GM23338 (cell line): ENCODE results near the gene STAM. TPM values are rescaled to one million over a fixed set of nuclear protein-coding genes. Genes with fewer than 3 reads are reported as not detected.

Source experiments
- ATAC-seq: fragments of 200-7000 bp; cut with Tn5 transposase; 3 replicates; pipeline ENCODE4 v1.9.1; 2020
- DNase-seq: peaks from one replicate; pipeline ENCODE4 v3.0.0-alpha.2; 2015; ENCODE audit warnings: low spot score
- H2AFZ ChIP-seq: fragments of 200-600 bp; sonication (generic); 2 replicates; pipeline ENCODE4 v1.8.0; 2016; ENCODE audit warnings: antibody characterized with exemption, mild to moderate bottlenecking, moderate library complexity
- H3F3A ChIP-seq: fragments of 200-600 bp; sonication (generic); replicated peaks from 2 replicates; pipeline ENCODE4 v1.8.0; 2017; ENCODE audit warnings: antibody characterized with exemption, mixed run types, low read depth
- H3K27ac ChIP-seq: fragments of 200-600 bp; sonication (generic); 2 replicates; pipeline ENCODE4 v1.6.1; 2016; ENCODE audit warnings: low read depth
- H3K27me3 ChIP-seq: fragments of 200-600 bp; sonication (generic); 2 replicates; pipeline ENCODE4 v1.8.0; 2016; ENCODE audit warnings: mild to moderate bottlenecking, mixed run types, moderate library complexity; ENCODE audit not compliant: insufficient read depth
- H3K36me3 ChIP-seq: fragments of 200-600 bp; sonication (generic); 2 replicates; pipeline ENCODE4 v1.8.0; 2016; ENCODE audit warnings: mild to moderate bottlenecking; ENCODE audit not compliant: insufficient read depth
- H3K4me1 ChIP-seq: fragments of 200-600 bp; sonication (generic); 2 replicates; pipeline ENCODE4 v1.8.0; 2016; ENCODE audit warnings: mild to moderate bottlenecking, moderate library complexity; ENCODE audit not compliant: insufficient read depth
- H3K4me2 ChIP-seq: fragments of 200-600 bp; sonication (generic); 2 replicates; pipeline ENCODE4 v1.7.1; 2017; ENCODE audit warnings: mixed run types
- H3K4me3 ChIP-seq: fragments of 200-600 bp; sonication (generic); 2 replicates; pipeline ENCODE4 v1.6.1; 2016; ENCODE audit warnings: mixed run types
- H3K79me2 ChIP-seq: fragments of 200-600 bp; sonication (generic); replicated peaks from 2 replicates; pipeline ENCODE4 v1.8.0; 2017; ENCODE audit warnings: mild to moderate bottlenecking; ENCODE audit not compliant: insufficient read depth
- H3K9me2 ChIP-seq: fragments of 200-600 bp; sonication (generic); 2 replicates; pipeline ENCODE4 v1.8.0; 2017; ENCODE audit not compliant: insufficient read depth
- H4K20me1 ChIP-seq: fragments of 200-600 bp; sonication (generic); replicated peaks from 2 replicates; pipeline ENCODE4 v1.8.0; 2017; ENCODE audit warnings: mild to moderate bottlenecking; ENCODE audit not compliant: insufficient read depth
- H3K27ac Mint-ChIP-seq: 2 replicates; pipeline ENCODE4 v1.8.0; 2020; ENCODE audit warnings: inconsistent platforms, mild to moderate bottlenecking, moderate library complexity, mixed read lengths
- H3K27me3 Mint-ChIP-seq: 3 replicates; pipeline ENCODE4 v1.8.0; 2022; ENCODE audit warnings: low read depth, mild to moderate bottlenecking, moderate library complexity, mixed read lengths, inconsistent platforms; ENCODE audit not compliant: insufficient read depth, poor library complexity
- H3K36me3 Mint-ChIP-seq: 3 replicates; pipeline ENCODE4 v1.8.0; 2021; ENCODE audit warnings: low read depth, mild to moderate bottlenecking, inconsistent platforms, moderate library complexity, mixed read lengths
- H3K4me1 Mint-ChIP-seq: 3 replicates; pipeline ENCODE4 v1.8.0; 2020; ENCODE audit warnings: mild to moderate bottlenecking, inconsistent platforms, mixed read lengths
- H3K4me3 Mint-ChIP-seq: 3 replicates; pipeline ENCODE4 v1.8.0; 2021; ENCODE audit warnings: moderate library complexity, mild to moderate bottlenecking, inconsistent platforms, mixed read lengths
- H3K9me3 Mint-ChIP-seq: 3 replicates; pipeline ENCODE4 v1.8.0; 2020; ENCODE audit warnings: moderate library complexity, mild to moderate bottlenecking, inconsistent platforms, mixed read lengths
- CREB1 ChIP-seq: fragments of 250-450 bp; sonication (Bioruptor Pico); IDR thresholded peaks from 2 replicates; pipeline ENCODE4 v1.5.0; 2020; ENCODE audit warnings: low read depth, mild to moderate bottlenecking, moderate library complexity
- ETS1 ChIP-seq: IDR thresholded peaks from 2 replicates; pipeline ENCODE4 v1.6.1; 2016; ENCODE audit warnings: antibody characterized with exemption
- EZH2 ChIP-seq: fragments of 200-600 bp; sonication (generic); IDR thresholded peaks from one replicate; pipeline ENCODE4 v1.8.0; 2017; ENCODE audit warnings: antibody characterized with exemption, mild to moderate bottlenecking, low read depth; ENCODE audit not compliant: unreplicated experiment
- EZH2phosphoT487 ChIP-seq: fragments of 200-600 bp; sonication (generic); IDR thresholded peaks from one replicate; pipeline ENCODE4 v1.8.1; 2018; ENCODE audit warnings: antibody characterized with exemption; ENCODE audit not compliant: unreplicated experiment
- JUNB ChIP-seq: IDR thresholded peaks from one replicate; pipeline ENCODE4 v1.6.1; 2016; ENCODE audit warnings: antibody characterized with exemption; ENCODE audit not compliant: unreplicated experiment
- POLR2AphosphoS5 ChIP-seq: IDR thresholded peaks from 2 replicates; pipeline ENCODE4 v1.6.1; 2016; ENCODE audit warnings: antibody characterized with exemption, low read depth
- STAT1 ChIP-seq: IDR thresholded peaks from one replicate; pipeline ENCODE4 v1.6.1; 2016; ENCODE audit warnings: antibody characterized with exemption; ENCODE audit not compliant: unreplicated experiment
- ZNF114 ChIP-seq: fragments of 250-450 bp; sonication (Bioruptor Pico); IDR thresholded peaks from 2 replicates; pipeline ENCODE4 v1.5.0; 2020; ENCODE audit warnings: mild to moderate bottlenecking, moderate library complexity
- ZNF331 ChIP-seq: fragments of 250-450 bp; sonication (Bioruptor Pico); IDR thresholded peaks from 2 replicates; pipeline ENCODE4 v1.5.0; 2020; ENCODE audit warnings: low read depth, mild to moderate bottlenecking, moderate library complexity
- ZNF462 ChIP-seq: fragments of 250-450 bp; sonication (Bioruptor Pico); IDR thresholded peaks from 2 replicates; pipeline ENCODE4 v1.5.0; 2020; ENCODE audit warnings: mild to moderate bottlenecking, moderate library complexity
- polyA plus RNA-seq: library from polyadenylated mRNA; unstranded; fragments of >200 nt; fragmentation: Nextera tagmentation; extraction: Ambion mirVana; gene quantifications from 2 replicates; pipeline ENCODE4 v1.2.1, GENCODE V29; 2016
- total RNA-seq: library from RNA; depleted of rRNA; stranded (reverse); fragments of >200 nt; shearing (Covaris generic); gene quantifications from 2 replicates; pipeline ENCODE4 v1.2.3, GENCODE V29; 2014
- TF ChIP-seq, protein P1 (sequence below), 2 experiments: fragments of 200-600 bp in 1 of 2; sonication (generic) in 1 of 2; conservative IDR thresholded peaks; 2 replicates each; pipeline versions ENCODE4 v1.5.1 to v1.6.1; 2016 to 2017; ENCODE audit warnings: antibody characterized with exemption in 2 of 2, low read depth in 2 of 2, mild to moderate bottlenecking in 2 of 2, moderate library complexity in 1 of 2

STAM gene
- total and polyA plus RNA-seq, 2 experiments from 2014 or later = 28.8 to 40.5 TPM

DNA sequence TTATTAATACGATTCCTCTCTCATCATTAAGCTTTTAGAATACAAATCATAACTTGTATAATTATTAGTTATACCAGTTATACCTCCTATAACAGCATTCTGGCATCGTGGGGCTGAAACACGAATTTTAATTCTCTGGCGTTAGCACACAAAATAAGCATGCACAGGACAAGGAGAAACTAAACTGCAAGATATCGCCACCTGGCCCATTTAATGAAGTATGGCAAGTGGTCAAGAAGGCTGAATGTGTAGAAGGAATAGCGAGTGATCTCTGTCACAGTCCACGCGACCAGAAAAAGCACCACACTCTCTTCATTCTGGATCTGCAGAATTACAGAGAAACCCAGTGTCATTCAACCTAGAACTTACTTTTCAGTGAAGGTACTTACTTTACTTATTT, 44.9 kb upstream of the STAM start:
- H3K27me3 ChIP-seq = no peaks in the 10 kb centered on the region
- H3K27ac ChIP-seq = no peak overlapping the region
- TF ChIP-seq JUNB = no peak
- TF ChIP-seq, protein P1, sequence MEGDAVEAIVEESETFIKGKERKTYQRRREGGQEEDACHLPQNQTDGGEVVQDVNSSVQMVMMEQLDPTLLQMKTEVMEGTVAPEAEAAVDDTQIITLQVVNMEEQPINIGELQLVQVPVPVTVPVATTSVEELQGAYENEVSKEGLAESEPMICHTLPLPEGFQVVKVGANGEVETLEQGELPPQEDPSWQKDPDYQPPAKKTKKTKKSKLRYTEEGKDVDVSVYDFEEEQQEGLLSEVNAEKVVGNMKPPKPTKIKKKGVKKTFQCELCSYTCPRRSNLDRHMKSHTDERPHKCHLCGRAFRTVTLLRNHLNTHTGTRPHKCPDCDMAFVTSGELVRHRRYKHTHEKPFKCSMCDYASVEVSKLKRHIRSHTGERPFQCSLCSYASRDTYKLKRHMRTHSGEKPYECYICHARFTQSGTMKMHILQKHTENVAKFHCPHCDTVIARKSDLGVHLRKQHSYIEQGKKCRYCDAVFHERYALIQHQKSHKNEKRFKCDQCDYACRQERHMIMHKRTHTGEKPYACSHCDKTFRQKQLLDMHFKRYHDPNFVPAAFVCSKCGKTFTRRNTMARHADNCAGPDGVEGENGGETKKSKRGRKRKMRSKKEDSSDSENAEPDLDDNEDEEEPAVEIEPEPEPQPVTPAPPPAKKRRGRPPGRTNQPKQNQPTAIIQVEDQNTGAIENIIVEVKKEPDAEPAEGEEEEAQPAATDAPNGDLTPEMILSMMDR (conservative IDR thresholded peaks at IDR 0.05; ENCODE audit: low read depth in 2 of 2) = peak; percentile 52 to 70
- H3K4me2 ChIP-seq = no peak overlapping the region
- peak; percentile 64 for DNase-seq
- H3F3A ChIP-seq = no peaks in the 10 kb centered on the region
- H3K4me3 Mint-ChIP-seq = no peak overlapping the region
- H3K9me2 ChIP-seq = no peaks in the 10 kb centered on the region
- no peak overlapping the region for H3K4me3 ChIP-seq
- no peaks in the 10 kb centered on the region for H3K36me3 ChIP-seq
- peaks cover 2% of the 10 kb centered on the region for H3K27me3 Mint-ChIP-seq
- no peaks in the 10 kb centered on the region for H3K36me3 Mint-ChIP-seq
- H3K9me3 Mint-ChIP-seq = no peaks in the 10 kb centered on the region; the same call in 2 of the 3 replicates
- peak; percentile 50 for ATAC-seq
- H2AFZ ChIP-seq = no peak overlapping the region
- no peaks in the 10 kb centered on the region for H3K4me1 Mint-ChIP-seq
- H4K20me1 ChIP-seq = no peaks in the 10 kb centered on the region
- H3K4me1 ChIP-seq = no peaks in the 10 kb centered on the region
- H3K79me2 ChIP-seq = no peaks in the 10 kb centered on the region
- H3K27ac Mint-ChIP-seq = no peak overlapping the region

- Histone ChIP-seq H3K79me2 (peaks cover 4% of the 10 kb centered on the region; the same call in 1 of the 2 replicates), H2AFZ (no peak overlapping the region), H3K4me1 (peaks cover 3% of the 10 kb centered on the region; the same call in 1 of the 2 replicates), H3K27me3 (no peaks in the 10 kb centered on the region), H3K36me3 (no peaks in the 10 kb centered on the region), H4K20me1 (no peaks in the 10 kb centered on the region), H3K9me2 (no peaks in the 10 kb centered on the region), H3K4me3 (no peak overlapping the region), H3F3A (no peaks in the 10 kb centered on the region), H3K4me2 (no peak overlapping the region), H3K27ac (no peak overlapping the region)
- Mint-ChIP-seq H3K27ac (no peak overlapping the region), H3K27me3 (peaks cover 4% of the 10 kb centered on the region), H3K4me1 (no peaks in the 10 kb centered on the region; the same call in 2 of the 3 replicates), H3K36me3 (no peaks in the 10 kb centered on the region), H3K4me3 (no peak overlapping the region), H3K9me3 (no peaks in the 10 kb centered on the region)
- ATAC-seq = no peak
- no peak for DNase-seq
- TF ChIP-seq POLR2AphosphoS5 = no peak
- TF ChIP-seq ZNF331 (CRISPR knock-in tag) = no peak
- no peak for TF ChIP-seq STAT1
- TF ChIP-seq EZH2 = no peak
- TF ChIP-seq ZNF462 = no peak
- TF ChIP-seq ZNF114 = no peak
- TF ChIP-seq ETS1 = no peak
- TF ChIP-seq, protein P1 (conservative IDR thresholded peaks at IDR 0.05; ENCODE audit: low read depth in 2 of 2) = no peak
- no peak for TF ChIP-seq JUNB
- no peak for TF ChIP-seq EZH2phosphoT487
- no peak for TF ChIP-seq CREB1
These were observed 38.0 kb upstream of the STAM start for GRCh38 chr10:17605936-17606335.
